Psoas muscle (tissue), 8 donors: ENCODE measurements around the gene CNKSR3. TPM values are rescaled to one million over a fixed set of nuclear protein-coding genes. Genes with fewer than 3 reads are reported as not detected.

Source experiments
- ATAC-seq, 4 donors: fragments of 200-7000 bp; cut with Tn5 transposase; one replicate each; pipeline ENCODE4 v1.9.1; 2020; ENCODE audit warnings: moderate library complexity in 3 of 4, mild to moderate bottlenecking in 2 of 4
- DNase-seq, 2 donors: peaks; one replicate each; pipeline ENCODE4 v3.0.0-alpha.2; 2020
- H3K27ac ChIP-seq: fragments of 200-600 bp; one replicate; pipeline ENCODE4 v1.8.0; 2022
- H3K27me3 ChIP-seq, 3 donors: fragments of 200-600 bp in 1 of 3; one replicate each; pipeline versions ENCODE4 v1.6.1 to v1.8.0; 2013 to 2022; ENCODE audit warnings: low read length in 2 of 3, mild to moderate bottlenecking in 2 of 3, moderate library complexity in 1 of 3; ENCODE audit not compliant: insufficient read depth in 3 of 3
- H3K36me3 ChIP-seq, 2 donors: fragments of 200-600 bp in 1 of 2; one replicate each; pipeline versions ENCODE4 v1.6.1 to v1.8.0; 2013 to 2022; ENCODE audit warnings: low read depth in 1 of 2, mild to moderate bottlenecking in 1 of 2, moderate library complexity in 1 of 2; ENCODE audit not compliant: insufficient read depth in 1 of 2
- H3K4me1 ChIP-seq: fragments of 200-600 bp; one replicate; pipeline ENCODE4 v1.8.0; 2022
- H3K4me3 ChIP-seq: fragments of 200-600 bp; one replicate; pipeline ENCODE4 v1.8.0; 2022; ENCODE audit warnings: mild to moderate bottlenecking
- H3K9me3 ChIP-seq: fragments of 200-600 bp; one replicate; pipeline ENCODE4 v1.8.0; 2022
- CTCF ChIP-seq: fragments of 200-600 bp; IDR thresholded peaks from one replicate; pipeline ENCODE4 v1.8.0; 2022; ENCODE audit warnings: antibody characterized with exemption
- WGBS, 3 donors: extraction: QIAGEN DNeasy Blood & Tissue Kit; methylation state at CpG; one replicate each; pipeline versions ENCODE4 v1.1.6 to v1.1.7; 2013; 5-methylcytosine and 5-hydroxymethylcytosine counted together
- intact Hi-C, 2 donors: fragments of 100-400 bp; cut with DNase I; formaldehyde crosslinking; loops; one replicate each; pipeline versions ENCODE4 v1.11.0 to v1.14.2; 2022
- polyA plus RNA-seq, 3 donors: library from polyadenylated mRNA; stranded (reverse); fragments of 200-250 nt; gene quantifications; one replicate each; pipeline ENCODE4 v1.2.3, GENCODE V29; 2013
- total RNA-seq, 4 donors: library from RNA; stranded (reverse); fragmentation: NEBNext Ultra II Directional in 2 of 4; extraction: Animal tissue kit (Norgen Biotek cat#: 25700) in 2 of 4; gene quantifications; one replicate each; pipeline versions ENCODE4 v1.2.1 to v1.2.4, GENCODE V29; 2021 to 2023
- donor health status: healthy with polysubstance abuse.
- donor health status: DM: no; HTN: no; CAD: no; lungs with moderate emphysema.
- donor health status: Bipolar disorder and iron deficiency.
- donor health status: healthy.
- donor health status: DM: yes; HTN: yes; CAD: no.
- donor health status: DM: no; HTN: no; CAD: no.
- donor health status: DM: no; HTN: no; CAD: no.
- donor health status: DM: yes; HTN: yes; CAD: no.

CNKSR3 gene
- total and polyA plus RNA-seq, 7 donors: 0.90 to 4.7 (median 2.3) TPM

DNA sequence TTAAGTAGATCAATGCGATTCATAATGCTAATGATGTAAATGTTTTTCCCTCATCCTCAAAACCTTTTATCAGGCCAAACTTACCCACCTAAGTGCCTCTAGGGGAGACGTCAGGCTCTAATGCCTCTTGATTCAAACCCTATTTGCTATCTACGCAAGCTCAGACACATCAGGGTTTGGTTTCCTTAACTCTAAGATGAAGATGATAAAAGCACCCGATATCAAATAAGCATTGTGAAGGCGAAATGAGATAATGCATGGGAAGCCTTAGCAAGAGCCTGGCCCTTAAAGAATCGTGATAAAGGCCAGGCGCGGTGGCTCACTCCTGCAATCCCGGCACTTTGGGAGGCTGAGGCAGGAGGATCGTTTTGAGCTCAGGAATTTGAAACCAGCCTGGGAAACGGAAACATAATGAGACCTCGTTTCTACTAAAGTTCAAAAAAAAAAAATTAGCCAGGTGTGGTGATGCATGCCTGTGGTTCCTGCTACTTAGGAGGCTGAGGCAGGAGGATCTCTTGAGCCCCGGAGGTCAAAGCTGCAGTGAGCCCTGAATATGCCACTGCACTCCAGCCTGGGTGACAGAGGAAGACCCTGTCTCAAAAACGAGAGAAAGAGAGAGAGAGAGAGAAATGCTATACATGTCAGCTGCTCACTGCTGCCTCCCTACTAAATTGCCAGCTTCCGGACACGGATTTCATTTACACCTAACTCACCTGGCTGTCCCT, 13.5 kb downstream of the CNKSR3 start:
- no peak overlapping the region for H3K27ac ChIP-seq
- ATAC-seq: no peak

GRCh38 chr6:154496186-154496585, 14.3 kb downstream of the CNKSR3 start:
- intact Hi-C loops: no loop called here
- no peak for ATAC-seq

More for the DNA sequence above, 13.5 kb downstream of the CNKSR3 start:
- DNase-seq: no peak
- H3K4me3 ChIP-seq: no peak overlapping the region
- WGBS, 3 donors: 88 to 91% (median 88%) methylated on average over 16 of the region's 16 CpGs
- no peak for TF ChIP-seq CTCF
- intact Hi-C loops: no loop called here
- no peaks in the 10 kb centered on the region for H3K27me3 ChIP-seq
- H3K9me3 ChIP-seq: no peaks in the 10 kb centered on the region
- peaks cover 9% of the 10 kb centered on the region for H3K4me1 ChIP-seq
- no peaks in the 10 kb centered on the region for H3K36me3 ChIP-seq

DNA sequence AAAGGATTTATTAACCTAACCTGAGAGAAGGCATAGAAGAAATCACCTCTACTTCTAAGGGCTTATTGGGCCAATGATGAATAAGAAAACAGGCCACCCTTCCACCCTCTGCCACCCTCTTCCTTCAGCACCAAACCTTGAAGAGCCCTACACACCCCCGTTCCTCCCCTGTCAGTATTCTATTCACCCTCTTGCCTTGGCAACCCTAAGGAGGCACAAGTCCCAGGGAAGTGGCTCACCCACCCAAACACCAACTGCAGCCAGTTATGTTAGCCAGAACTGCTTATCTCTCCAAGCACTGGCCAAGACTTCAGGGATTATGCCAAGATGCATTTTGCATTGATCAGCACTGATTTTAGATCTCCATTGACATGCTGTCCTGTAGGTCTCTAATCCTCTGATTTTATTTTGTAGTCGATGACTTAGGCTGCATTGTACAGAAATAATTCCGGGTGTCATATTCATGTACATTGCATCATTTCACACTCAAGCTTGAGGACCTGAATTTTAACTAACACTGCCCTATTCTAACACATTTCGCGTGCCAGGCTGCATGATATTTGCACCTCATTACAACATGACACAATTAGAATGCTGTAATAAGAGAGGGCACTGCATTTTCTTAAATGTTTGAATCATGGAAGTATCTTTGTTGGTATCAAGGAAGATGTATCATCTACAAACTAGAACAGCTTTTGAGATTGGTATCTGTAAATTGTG, 15.7 kb downstream of the CNKSR3 start:
- no peaks in the 10 kb centered on the region for H3K27me3 ChIP-seq
- DNase-seq (no peak), ATAC-seq (peak in 1 of 4 donors; percentile 22)
- no peak for TF ChIP-seq CTCF
- no peaks in the 10 kb centered on the region for H3K9me3 ChIP-seq
- peaks cover 6% of the 10 kb centered on the region for H3K4me1 ChIP-seq
- H3K27ac ChIP-seq: no peak overlapping the region
- intact Hi-C loops: no loop called here
- no peaks in the 10 kb centered on the region for H3K36me3 ChIP-seq
- WGBS, 3 donors: 66 to 68% (median 67%) methylated on average over 5 of the region's 5 CpGs
- no peak overlapping the region for H3K4me3 ChIP-seq

More at GRCh38 chr6:154496186-154496585, 14.3 kb downstream of the CNKSR3 start:
- H3K27me3 ChIP-seq: no peaks in the 10 kb centered on the region
- no peak overlapping the region for H3K4me3 ChIP-seq
- H3K4me1 ChIP-seq: peaks cover 9% of the 10 kb centered on the region
- 76 to 82% (median 77%) methylated on average over 4 of the region's 4 CpGs for WGBS, 3 donors
- TF ChIP-seq CTCF: no peak
- H3K36me3 ChIP-seq: no peaks in the 10 kb centered on the region
- H3K9me3 ChIP-seq: no peaks in the 10 kb centered on the region
- H3K27ac ChIP-seq: no peak overlapping the region
- no peak for DNase-seq

DNA sequence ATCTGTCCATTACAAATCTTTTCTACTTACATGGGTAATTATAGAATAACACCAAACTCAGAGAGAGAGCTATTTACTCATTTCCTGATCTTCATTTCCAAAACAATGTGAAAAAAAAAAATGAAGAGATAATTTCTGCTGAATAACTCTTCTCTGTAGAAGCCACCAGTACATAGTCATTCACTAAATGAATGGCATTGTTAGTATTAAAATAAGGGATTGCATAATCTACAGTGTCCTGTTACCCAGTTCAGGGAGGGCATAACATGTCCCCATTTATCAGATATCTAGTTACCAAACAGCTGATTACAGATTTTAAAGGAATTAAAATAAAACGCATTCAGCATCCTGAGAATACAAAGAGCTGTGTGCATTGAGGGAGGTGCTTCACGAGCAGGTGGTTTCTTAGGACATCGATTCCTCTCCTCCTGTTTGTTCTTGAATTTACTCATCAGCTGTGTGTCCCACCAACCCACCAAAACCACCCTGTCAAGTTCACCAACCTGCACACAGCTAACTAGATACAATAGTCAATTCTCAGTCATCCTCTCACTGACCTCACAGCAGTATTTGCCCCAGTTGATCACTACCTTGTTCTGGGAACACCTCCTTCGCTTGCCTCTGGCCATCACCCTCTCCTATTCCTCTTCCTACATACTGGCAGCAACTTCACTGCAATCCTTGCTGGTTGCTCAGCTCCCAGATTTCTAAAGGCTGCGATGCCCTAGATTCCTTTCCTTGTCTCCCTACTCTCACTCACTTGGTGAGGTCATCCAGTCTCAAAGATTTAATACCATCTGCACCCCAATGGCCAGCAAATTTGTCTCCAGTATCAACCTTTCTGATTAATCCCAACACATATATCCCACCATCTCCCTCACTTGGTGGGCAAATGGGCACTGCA, 18.7 kb downstream of the CNKSR3 start:
- Histone ChIP-seq H3K9me3 (no peaks in the 10 kb centered on the region), H3K27me3 (no peaks in the 10 kb centered on the region), H3K36me3 (no peaks in the 10 kb centered on the region), H3K27ac (no peak overlapping the region), H3K4me3 (no peak overlapping the region), H3K4me1 (peaks cover 3% of the 10 kb centered on the region)
- intact Hi-C loops: no loop called here
- peak in 1 of 4 donors; percentile 49 for ATAC-seq
- WGBS, 3 donors: 63 to 72% (median 71%) methylated on average over 5 of the region's 5 CpGs
- no peak for DNase-seq
- no peak for TF ChIP-seq CTCF
